GM21526 (cell line): ENCODE measurements around the gene PACC1.

ENCODE experiments used
- ATAC-seq: cut with Tn5 transposase; IDR thresholded peaks from one replicate; pipeline ENCODE4 v1.9.1; 2021; ENCODE audit warnings: moderate library complexity; ENCODE audit not compliant: unreplicated experiment, low FRiP score

PACC1 gene

DNA sequence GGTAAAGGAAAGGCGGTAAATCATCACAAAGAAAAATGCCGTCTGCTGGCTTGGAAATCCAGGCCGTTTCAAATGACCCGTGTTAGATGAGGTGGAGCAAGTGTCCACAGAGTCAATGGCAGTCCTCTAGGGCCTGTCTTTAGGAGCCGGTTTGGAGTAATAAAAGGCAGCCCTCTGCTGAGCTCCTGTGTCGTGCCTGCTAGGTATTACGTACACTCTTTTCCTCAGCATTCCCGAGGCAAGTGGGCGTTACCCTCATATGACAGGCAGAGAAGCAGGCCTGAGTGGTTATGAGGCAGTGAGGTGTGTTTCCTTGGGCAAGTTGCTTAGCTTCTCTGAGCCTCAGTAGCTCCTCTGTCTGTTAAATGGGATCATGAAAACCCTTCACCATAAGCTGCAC is 25.7 kb upstream of the PACC1 start:
- ATAC-seq: no peak

DNA sequence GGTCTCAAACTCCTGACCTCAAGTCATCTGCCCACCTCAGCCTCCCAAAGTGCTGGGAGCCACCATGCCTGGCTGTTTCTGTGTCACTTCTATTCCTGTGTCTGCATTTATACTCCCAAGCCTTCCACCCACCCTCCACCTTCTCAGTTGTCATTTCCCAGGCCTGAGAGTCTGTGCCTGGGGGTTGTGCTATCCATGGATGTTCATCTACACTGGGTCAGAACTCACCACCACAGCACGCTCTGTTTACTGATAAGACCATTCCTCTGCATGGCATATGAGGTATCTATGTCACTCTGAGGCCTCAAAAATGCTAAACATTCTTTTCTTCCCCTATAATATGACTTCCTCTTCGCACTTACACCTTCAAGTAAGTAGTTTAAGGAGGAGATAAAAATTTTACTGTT is 24.1 kb upstream of the PACC1 start:
- ATAC-seq: no peak

DNA sequence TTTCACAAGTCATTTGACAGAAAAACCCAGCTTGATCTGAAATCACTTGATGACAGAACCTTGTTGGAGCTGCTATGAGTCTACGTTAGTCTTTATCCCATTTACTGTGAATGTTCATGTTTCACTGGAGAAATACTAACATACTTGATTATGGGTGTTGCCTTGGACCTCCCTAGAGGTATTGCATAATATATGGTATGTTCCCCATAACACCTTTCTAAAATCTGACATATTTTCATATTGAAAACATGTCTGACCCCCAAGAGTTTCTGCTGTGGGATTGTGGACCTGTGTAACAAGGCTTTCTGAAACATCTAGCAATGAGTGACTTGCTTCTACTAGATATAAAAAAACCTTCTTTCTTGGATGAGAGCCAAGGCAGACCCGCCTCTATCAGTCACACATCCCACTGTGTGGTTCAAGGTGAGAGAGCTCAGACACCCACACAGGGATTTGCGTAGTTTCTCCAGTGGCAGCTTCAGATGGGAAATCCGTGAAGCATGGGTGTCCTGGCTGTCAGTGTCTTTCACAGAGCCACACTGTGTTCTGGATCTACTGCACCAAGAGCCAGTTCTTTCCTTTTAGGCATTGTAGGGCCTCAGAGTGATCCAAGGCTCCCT is 22.6 kb upstream of the PACC1 start:
- ATAC-seq: no peak

- ATAC-seq: no peak
Observed at GRCh38 chr1:212434992-212435391, 20.3 kb upstream of the PACC1 start.

DNA sequence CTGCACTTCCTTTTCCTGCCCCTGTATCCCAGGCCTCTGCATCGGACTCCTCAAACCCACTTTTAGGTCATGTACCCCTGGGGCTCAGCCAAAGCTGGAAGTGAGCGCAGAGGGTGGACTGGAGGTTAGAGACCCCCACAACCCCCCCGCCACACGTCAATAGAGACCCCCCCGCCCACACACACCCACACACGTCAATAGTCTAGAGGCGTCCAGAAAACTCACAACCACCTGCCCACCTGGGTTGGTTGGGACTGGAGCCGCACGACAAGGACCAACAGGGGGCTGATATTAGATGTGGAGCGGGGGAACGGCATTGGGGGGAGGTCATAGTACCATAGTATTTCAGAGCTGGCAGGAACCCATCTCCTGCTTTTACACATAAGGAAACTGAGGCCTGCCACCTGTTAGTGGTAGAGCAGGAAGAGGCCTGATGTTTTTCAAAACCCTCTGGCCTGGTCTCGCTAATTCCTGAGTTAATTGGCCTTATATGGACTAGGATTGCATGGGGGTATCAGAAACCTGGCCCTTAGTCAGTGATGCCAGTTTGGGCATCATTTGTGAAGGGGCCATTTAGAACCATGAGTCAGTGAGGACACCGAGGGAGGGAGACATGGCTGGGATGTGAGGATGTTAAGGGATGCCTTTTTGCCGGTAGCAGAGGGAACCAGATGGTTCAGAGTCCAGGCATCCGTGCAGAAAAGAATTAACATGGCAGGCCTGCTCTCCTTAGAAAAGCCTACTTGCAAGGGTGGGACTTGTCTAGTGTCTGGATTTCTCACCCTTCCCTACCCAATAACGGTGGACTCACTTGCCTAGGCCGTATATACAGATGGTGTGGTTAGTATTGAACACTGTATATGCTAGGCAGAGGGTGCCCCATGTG is 19.1 kb upstream of the PACC1 start:
- no peak for ATAC-seq

DNA sequence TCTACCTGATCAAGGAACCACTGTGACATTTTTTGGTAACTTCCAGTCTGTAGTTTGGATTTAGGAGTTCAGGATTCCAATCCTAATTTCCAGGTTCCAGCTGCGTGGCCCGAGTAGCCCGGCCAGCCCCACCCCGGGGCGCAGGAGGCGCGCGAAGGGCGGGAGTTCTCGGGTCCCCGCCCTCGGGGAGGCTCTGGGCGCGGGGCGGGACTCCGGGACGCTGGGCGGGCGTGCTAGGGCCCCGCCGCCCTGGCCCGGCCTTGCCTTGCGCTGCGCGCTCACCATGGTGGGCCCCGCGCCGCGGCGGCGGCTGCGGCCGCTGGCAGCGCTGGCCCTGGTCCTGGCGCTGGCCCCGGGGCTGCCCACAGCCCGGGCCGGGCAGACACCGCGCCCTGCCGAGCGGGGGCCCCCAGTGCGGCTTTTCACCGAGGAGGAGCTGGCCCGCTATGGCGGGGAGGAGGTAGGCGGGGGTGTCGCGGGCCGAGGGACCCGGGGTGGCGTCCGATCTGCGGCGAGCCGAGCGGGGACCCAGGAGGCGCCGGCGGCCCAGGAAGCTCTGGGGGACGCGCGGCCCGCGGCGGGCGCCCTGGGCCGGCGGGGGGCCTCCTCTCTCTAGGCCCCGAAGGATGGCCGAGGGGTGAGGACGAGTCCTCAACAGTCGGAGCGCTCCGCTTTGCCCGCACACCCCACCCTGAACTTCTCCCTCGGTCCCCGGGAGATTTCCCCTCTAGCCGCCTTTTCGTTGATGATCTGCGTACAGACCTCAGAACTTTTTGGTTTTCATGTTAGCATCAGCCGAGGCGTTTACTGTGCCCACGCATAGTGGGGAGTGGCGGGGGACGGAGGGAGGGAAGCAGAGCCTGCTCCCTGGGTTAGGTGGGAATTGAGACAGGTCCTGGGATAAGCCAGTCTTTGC is 18.2 kb upstream of the PACC1 start, which contains the start of gene NENF:
NENF (plus strand) TSS at position 260 of the 916 bp plus-strand sequence; CDS start at position 284, 24 bp downstream.
- peak; percentile 98 for ATAC-seq

DNA sequence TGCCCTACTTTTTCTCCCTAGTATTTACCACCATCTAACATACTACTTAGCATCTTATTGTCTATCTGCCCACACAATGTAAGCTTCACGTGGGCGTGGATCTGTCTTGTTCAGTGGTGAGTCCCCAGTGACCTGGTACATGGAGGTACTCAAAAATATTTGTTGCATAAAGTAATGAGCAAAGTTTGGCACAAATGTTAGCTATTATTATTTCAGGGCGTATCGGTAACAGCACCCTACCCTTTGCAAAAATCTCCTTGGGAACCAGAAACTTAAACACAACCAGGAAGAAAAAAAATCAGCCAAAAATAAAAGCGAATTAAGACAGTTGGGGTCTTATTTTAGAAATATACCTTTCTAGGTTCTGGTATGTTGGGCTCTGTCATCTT is 17.6 kb upstream of the PACC1 start:
- ATAC-seq: no peak

DNA sequence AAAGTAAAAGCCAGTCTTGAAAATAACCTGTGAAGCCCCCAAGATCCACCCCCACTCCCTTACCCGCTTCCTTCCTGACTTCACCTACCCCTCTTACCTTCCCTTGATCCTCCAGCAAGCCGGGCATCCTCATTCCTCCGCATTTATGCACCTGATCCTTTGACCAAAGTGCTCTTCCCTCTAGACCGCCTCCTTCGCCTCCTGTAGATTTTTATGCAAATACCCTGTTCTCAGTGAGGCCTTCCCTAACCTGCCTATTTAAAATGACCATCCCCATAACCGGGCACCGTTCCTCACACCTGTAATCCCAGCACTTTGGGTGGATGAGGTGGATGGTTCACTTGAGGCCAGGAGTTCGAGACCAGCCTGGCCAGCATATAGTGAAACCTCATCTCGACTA is 17.0 kb upstream of the PACC1 start:
- no peak for ATAC-seq

DNA sequence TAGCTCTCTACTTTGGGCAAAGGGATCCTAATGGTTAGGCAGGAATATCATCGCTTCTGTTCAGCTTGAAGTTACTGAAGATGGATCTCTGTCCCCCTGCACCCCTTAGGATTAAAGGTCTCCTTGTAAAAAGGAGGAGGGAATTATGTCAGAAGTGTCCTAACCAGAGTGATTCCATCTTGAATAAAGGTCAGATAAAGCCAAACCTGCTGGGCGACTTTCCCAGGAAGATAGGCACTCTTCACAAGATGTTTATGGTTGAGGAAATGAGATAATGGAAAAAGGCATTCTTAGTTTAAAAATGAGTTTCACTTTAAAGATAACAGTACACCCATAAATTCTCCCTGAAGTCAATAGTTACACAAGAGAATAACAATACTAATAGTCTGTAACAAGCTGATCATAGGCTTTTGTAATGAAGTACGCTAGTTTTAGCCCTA is 16.3 kb upstream of the PACC1 start:
- no peak for ATAC-seq

DNA sequence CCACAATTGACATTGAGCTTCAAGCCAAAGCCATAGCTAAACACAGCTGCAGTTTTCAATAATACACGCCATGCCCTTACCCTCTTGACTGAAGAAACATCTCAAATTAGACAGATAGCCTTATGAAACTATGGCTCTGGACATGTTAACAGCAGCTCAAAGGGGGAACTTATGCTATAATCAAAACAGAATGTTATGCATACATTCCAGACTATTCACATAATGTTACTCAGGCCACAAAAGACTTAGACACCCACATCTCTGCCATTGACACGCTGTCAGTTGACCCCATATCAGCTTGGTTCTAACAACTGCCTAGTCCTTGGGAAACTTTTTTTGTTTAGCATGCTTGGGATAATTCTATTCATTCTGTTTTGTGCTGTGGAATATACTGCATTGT is 15.7 kb upstream of the PACC1 start:
- ATAC-seq: no peak

DNA sequence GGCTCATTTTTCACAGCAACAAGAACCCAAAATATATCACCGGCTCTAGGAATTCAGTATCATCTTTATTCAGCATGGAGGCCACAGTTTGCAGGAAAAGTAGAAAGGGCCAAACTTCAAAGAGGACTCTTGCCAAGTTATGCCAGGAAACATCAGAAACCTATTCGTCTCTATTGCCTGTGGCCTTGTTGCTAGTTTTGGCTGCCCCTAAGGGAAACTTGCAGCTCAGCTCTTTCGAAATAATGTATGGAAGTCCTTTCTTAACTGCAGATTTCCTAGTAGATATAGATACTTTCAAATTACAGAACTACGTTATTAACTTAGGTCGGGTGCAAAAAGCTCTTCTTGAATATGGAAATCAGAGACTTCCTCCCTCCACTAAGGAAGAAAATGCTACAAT is 13.8 kb upstream of the PACC1 start:
- ATAC-seq: no peak

DNA sequence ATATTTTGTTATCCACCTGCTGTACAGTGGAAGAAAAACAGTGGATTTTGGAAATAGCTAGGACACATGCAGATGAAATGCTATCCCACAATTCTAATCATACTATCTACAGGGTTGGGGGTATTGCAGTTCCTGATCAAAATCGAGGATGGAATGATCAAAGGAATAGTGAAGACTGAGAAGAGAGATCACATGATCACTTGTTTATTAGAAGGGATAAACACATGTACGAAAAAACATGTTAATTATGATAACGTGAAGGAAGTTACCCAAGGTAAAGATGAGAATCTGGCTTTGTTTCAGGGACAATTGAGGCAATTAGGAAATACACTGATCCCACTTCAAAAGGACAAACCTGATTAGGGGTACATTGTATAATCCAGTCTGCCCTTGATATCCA is 9.2 kb upstream of the PACC1 start:
- ATAC-seq: no peak

DNA sequence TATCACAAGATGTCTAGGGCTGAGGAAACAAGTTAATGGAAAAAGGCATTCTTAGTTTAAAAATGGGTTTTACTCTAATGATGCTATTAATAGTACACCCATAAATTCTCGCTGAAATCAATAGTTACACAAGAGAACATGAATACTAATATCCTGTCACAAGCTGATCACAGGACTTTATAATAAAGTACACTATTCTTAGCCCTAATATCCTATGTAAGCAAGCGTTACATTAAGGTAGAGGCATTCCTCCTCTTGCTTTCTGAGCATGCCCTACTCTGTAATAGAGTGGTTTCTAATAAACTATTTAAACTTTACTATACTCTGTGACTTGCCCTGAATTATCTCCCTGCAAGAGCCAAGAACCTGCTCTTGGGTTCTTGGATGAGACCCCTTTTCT is 6.5 kb upstream of the PACC1 start:
- no peak for ATAC-seq

DNA sequence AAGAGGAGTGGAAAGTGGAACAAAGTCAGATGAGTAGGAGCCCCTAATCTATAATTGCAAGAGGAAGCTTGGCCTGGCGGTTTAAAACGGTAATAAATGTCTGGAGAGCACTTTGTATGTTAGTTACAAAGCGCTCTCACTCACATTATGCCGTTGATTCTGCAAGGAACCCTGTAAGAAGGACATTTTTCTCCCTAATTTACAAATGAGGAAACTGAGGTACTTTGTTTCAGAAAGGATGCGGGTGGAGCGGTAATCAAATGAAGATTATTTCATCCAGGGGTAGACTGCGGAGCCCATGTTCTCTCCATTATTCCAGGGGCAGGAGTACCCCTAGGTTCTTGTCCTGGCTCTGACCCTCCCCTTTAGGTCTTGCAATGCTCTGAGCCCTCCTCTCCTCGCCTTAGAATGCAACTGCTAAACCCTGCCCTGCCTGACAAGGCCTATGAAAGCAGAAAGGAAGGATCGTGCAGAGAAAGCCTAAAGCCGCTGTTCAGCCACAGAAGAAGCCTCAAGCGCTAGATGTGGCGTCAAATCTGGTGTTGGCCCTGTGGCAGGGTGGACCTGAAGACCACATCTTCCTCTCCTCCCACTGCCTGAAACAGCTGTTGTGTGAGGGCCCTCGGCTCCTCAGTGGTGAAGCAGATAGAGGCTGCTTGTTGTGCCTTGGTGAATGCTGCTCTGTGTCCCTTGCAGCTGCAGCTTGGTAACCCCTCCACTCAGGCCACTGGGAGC is 588 bp upstream of the PACC1 start:
- ATAC-seq: no peak

DNA sequence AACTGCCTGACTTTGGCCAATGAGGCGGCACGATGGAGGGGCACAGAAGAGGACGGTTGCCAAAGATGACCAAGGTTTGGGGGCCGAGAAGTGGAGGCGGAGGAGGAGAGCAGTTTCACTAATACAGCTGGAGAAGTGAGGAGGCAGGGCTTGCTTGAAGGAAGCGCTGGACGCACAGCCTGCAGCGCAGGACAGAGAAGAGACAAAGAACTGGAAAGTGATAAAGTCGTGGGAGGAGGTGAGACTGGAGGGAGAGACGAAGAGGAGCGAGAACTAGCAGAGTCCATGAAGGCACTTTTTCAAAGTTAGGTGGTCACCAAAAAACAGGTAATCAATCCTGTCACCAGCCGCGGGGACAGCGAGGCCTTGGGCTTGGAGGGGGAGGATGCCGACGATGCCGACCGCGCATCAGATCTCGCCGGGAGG is 771 bp downstream of the PACC1 start:
- ATAC-seq: peak; percentile 12

DNA sequence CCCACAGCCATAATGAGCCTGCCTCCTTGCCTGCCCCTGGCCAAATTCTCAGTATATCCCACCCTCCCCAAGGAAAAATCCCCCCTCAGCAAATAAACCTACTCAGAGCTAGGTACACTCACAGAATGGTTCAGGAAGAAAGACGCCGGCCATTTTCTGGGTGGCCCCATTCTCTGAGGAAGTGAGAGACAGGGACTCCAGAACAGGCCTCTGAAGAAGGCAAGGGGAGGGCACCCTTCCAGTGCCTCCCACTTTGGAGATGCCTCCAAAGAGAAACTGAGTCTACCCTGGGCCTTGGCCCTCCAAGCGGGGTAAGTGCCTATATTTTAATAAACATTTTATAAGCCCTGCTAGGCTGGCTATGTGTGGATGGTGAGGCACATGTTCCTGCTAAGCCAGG is 2.3 kb downstream of the PACC1 start:
- no peak for ATAC-seq

DNA sequence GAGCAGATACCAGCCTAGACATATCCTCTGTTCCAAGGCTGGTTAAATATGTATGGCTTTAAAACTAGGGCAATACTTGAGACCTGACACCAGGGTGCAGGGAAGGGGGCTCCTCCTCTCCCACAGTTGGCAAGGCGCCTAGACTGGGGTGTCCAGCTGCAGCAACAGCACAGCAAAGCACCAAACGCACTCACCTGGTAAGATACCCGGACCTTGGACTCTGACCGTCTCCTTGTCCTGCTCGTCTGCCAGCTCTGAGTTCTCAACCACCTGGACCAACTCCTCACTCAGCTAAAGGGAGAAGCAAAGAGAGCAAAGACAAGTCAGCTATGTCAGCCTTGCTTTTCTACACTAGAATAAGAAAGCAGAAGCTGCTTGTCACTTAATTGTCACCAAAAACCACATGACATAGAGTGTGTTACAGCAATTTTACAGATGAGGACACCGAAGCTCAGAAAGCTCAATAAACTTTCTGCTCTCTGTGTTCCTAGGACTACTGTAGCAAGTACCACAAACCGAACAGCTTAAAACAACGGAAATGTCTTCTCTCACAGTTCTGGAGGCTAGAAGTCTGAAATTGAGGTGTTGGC is 4.4 kb downstream of the PACC1 start:
- ATAC-seq: no peak

- ATAC-seq: no peak
Observed at GRCh38 chr1:212402666-212403321, 11.9 kb downstream of the PACC1 start.

DNA sequence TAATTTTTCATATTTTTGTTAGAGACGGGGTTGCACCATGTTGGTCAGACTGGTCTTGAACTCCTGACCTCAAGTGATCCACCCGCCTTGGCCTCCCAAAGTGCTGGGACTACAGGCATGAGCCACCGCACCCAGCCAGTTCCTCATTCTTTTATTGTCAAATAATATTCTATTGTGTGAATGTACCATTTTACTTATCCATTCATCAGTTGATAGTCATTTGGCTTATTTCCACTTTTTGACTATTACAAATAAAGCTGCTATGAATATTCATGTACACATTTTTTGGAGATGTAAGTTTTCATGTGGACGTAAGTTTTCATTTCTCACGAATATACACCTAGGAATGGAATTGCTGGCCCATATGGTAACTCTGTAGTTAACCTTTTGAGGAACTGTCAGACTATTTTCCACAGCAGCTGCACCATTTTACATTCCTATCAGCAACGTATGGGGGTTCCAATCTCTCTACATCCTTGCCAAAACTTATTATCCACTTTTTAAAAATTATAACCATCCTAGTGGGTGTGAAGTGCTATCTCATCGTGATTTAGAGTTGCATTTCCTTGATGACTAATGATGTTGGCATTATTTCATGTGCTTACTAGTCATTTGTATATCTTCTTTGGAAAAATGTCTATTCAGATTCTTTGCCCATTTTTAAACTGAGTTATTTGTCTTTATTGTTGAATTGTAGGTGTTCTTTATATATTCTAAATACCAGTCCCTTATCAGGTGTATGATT is 12.7 kb downstream of the PACC1 start:
- no peak for ATAC-seq
